ENCODE data around the gene RNASET2. TPM values are rescaled to one million over a fixed set of nuclear protein-coding genes. Genes with fewer than 3 reads are reported as not detected.

Gene RNASET2
- total RNA-seq, 4 donors from 2014 or later: 121 to 191 (median 176) TPM

GRCh38 chr6:166970776-166971175, 14.4 kb upstream of the RNASET2 start:
- no peaks in the 10 kb centered on the region for H3K27me3 ChIP-seq
- no peaks in the 10 kb centered on the region for H3K4me1 ChIP-seq
- intact Hi-C loops (cut with DNase I; ENCODE audit: low total_unique reads): no loop called here
- 85% methylated on average over 17 of the region's 17 CpGs; no CpG with 5 or more reads in 1 of the 2 donors for WGBS, 2 donors (ENCODE audit: low coverage in 1 of 2)
- TF ChIP-seq CTCF (IDR thresholded peaks at IDR 0.05) (no peak), EP300 (IDR thresholded peaks at IDR 0.05; ENCODE audit: low read depth) (no peak), POLR2A (IDR thresholded peaks at IDR 0.05) (no peak), POLR2AphosphoS5 (IDR thresholded peaks at IDR 0.05) (no peak)
- no peak overlapping the region for H3K4me3 ChIP-seq
- no peak overlapping the region for H3K27ac ChIP-seq
- DNase-seq: no peak
- no peaks in the 10 kb centered on the region for H3K36me3 ChIP-seq
- in situ Hi-C loops (cut with MboI; ENCODE audit: low pct_ligation_motif_present in 1 of 4, low pct_unique_long_range_greater_than_20kb in 1 of 4, low sequenced_read_pairs in 3 of 4): no loop called here
- no peaks in the 10 kb centered on the region for H3K9me3 ChIP-seq

GRCh38 chr6:166970091-166970490, 13.7 kb upstream of the RNASET2 start:
- H3K27ac ChIP-seq: no peak overlapping the region
- no peaks in the 10 kb centered on the region for H3K27me3 ChIP-seq
- H3K4me1 ChIP-seq: no peaks in the 10 kb centered on the region
- in situ Hi-C loops (cut with MboI; ENCODE audit: low pct_ligation_motif_present in 1 of 4, low pct_unique_long_range_greater_than_20kb in 1 of 4, low sequenced_read_pairs in 3 of 4): no loop called here
- no peak for TF ChIP-seq CTCF (IDR thresholded peaks at IDR 0.05)
- no peak for TF ChIP-seq POLR2AphosphoS5 (IDR thresholded peaks at IDR 0.05)
- TF ChIP-seq EP300 (IDR thresholded peaks at IDR 0.05; ENCODE audit: low read depth): no peak
- TF ChIP-seq POLR2A (IDR thresholded peaks at IDR 0.05): no peak
- H3K9me3 ChIP-seq: no peaks in the 10 kb centered on the region
- intact Hi-C loops (cut with DNase I; ENCODE audit: low total_unique reads): no loop called here
- H3K36me3 ChIP-seq: no peaks in the 10 kb centered on the region
- DNase-seq: no peak
- H3K4me3 ChIP-seq: no peak overlapping the region

- Histone ChIP-seq H3K9me3 (no peaks in the 10 kb centered on the region), H3K36me3 (no peaks in the 10 kb centered on the region), H3K27me3 (no peaks in the 10 kb centered on the region), H3K27ac (no peak overlapping the region), H3K4me1 (peaks cover 0 to 2% (median under 1%) of the 10 kb centered on the region in 4 donors), H3K4me3 (no peak overlapping the region)
- in situ Hi-C loops (cut with MboI; ENCODE audit: low pct_ligation_motif_present in 1 of 4, low pct_unique_long_range_greater_than_20kb in 1 of 4, low sequenced_read_pairs in 3 of 4): no loop called here
- 72 to 75% methylated on average over 4 to 8 of the region's 8 CpGs for WGBS, 2 donors (ENCODE audit: low coverage in 1 of 2)
- TF ChIP-seq POLR2AphosphoS5 (IDR thresholded peaks at IDR 0.05) (no peak), CTCF (IDR thresholded peaks at IDR 0.05) (no peak), POLR2A (IDR thresholded peaks at IDR 0.05) (no peak), EP300 (IDR thresholded peaks at IDR 0.05; ENCODE audit: low read depth) (no peak)
- DNase-seq: no peak
- intact Hi-C loops (cut with DNase I; ENCODE audit: low total_unique reads): no loop called here
Measured at GRCh38 chr6:166969390-166970002, 13.1 kb upstream of the RNASET2 start.

GRCh38 chr6:166966268-166966667, 9.9 kb upstream of the RNASET2 start:
- 100% methylated on average over 1 to 2 of the region's 2 CpGs for WGBS, 2 donors (ENCODE audit: low coverage in 1 of 2)
- in situ Hi-C loops (cut with MboI; ENCODE audit: low pct_ligation_motif_present in 1 of 4, low pct_unique_long_range_greater_than_20kb in 1 of 4, low sequenced_read_pairs in 3 of 4) (no loop called here), intact Hi-C loops (cut with DNase I; ENCODE audit: low total_unique reads) (no loop called here)
- Histone ChIP-seq H3K36me3 (no peaks in the 10 kb centered on the region), H3K4me1 (peaks cover 0 to 5% (median 1%) of the 10 kb centered on the region in 4 donors), H3K9me3 (no peaks in the 10 kb centered on the region), H3K27me3 (no peaks in the 10 kb centered on the region), H3K27ac (no peak overlapping the region), H3K4me3 (no peak overlapping the region)
- TF ChIP-seq EP300 (IDR thresholded peaks at IDR 0.05; ENCODE audit: low read depth): no peak
- DNase-seq: no peak

GRCh38 chr6:166960609-166960978, 4.2 kb upstream of the RNASET2 start:
- intact Hi-C loops (cut with DNase I; ENCODE audit: low total_unique reads) (no loop called here), in situ Hi-C loops (cut with MboI; ENCODE audit: low pct_ligation_motif_present in 1 of 4, low pct_unique_long_range_greater_than_20kb in 1 of 4, low sequenced_read_pairs in 3 of 4) (no loop called here)
- WGBS, 2 donors (ENCODE audit: low coverage in 1 of 2): 96 to 100% methylated on average over 3 of the region's 3 CpGs
- no peaks in the 10 kb centered on the region for H3K27me3 ChIP-seq
- H3K27ac ChIP-seq: no peak overlapping the region
- peaks cover 4 to 33% (median 18%) of the 10 kb centered on the region in 4 donors for H3K4me1 ChIP-seq
- H3K9me3 ChIP-seq: no peaks in the 10 kb centered on the region
- H3K36me3 ChIP-seq: no peaks in the 10 kb centered on the region
- TF ChIP-seq POLR2AphosphoS5 (IDR thresholded peaks at IDR 0.05) (no peak), POLR2A (IDR thresholded peaks at IDR 0.05) (no peak), EP300 (IDR thresholded peaks at IDR 0.05; ENCODE audit: low read depth) (no peak), CTCF (IDR thresholded peaks at IDR 0.05) (no peak)
- H3K4me3 ChIP-seq: no peak overlapping the region
- no peak for DNase-seq
